Stimulated activated naive CD8-positive, alpha-beta T cell treated with anti-CD3 and anti-CD28 coated beads, Interleukin-15, amount 100 ng/mL, for 72 hours (primary cell): ENCODE results near the gene ERP27.

Source experiments
- ATAC-seq: fragments of 150-1000 bp; cut with Tn5 transposase; 2 replicates; pipeline ENCODE4 v1.10.0; 2021; ENCODE audit warnings: mild to moderate bottlenecking, moderate library complexity
- DNase-seq, 2 donors: peaks; one replicate each; pipeline ENCODE4 v3.0.0; 2021 to 2022
- H3K27ac Mint-ChIP-seq, 2 donors: one replicate each; pipeline ENCODE4 v1.8.0; 2022; ENCODE audit warnings: mild to moderate bottlenecking in 2 of 2, mixed read lengths in 2 of 2, moderate library complexity in 2 of 2
- H3K27me3 Mint-ChIP-seq: one replicate; pipeline ENCODE4 v1.8.0; 2022; ENCODE audit warnings: mixed read lengths
- H3K4me1 Mint-ChIP-seq: one replicate; pipeline ENCODE4 v1.8.0; 2022; ENCODE audit warnings: mild to moderate bottlenecking, mixed read lengths
- H3K4me3 Mint-ChIP-seq, 2 donors: one replicate each; pipeline ENCODE4 v1.8.0; 2022; ENCODE audit warnings: mild to moderate bottlenecking in 2 of 2, mixed read lengths in 2 of 2, moderate library complexity in 1 of 2
- H3K9me3 Mint-ChIP-seq, 2 donors: one replicate each; pipeline ENCODE4 v1.8.0; 2022; ENCODE audit warnings: mixed read lengths in 2 of 2

Gene ERP27

DNA sequence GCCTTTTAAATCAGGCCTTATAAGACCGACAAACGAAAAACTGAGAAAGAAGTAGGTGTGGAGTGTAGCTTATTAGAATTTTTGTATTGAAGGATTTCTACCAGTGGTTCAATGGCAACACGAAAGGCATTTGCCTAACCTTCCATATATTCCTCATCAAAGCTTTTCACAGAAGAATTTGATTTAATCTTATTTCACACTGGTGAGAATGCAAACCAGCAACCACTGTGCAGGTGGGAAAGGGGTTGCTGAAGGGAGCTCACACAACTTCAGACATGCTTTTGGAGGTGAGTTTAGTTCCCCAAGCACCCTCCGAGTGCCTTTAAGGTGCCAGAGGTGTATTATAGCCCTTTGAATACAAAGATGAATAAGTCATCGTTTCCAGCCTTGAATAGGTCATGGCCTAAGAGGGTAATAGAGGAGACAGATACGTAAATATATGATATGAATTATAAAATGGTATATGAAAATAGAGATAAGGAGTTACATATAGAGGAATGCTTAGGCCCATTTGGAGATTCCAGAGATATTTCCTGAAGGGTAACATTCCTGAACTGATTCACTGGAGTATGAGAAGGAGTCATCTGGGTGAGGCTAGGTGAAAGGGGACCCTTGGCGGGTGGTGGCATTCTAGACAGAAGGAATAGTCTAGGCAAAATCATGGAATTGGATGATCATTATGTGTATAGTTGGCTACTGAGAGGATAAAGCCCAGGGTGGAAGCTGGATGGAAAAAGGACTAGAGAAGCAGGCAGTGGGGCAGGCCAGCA lies 6.4 kb downstream of the ERP27 start:
- Mint-ChIP-seq H3K27ac (peak overlapping the region in 1 of 2 donors; percentile 23), H3K27me3 (no peaks in the 10 kb centered on the region)

GRCh38 chr12:14931359-14931758 lies 7.0 kb downstream of the ERP27 start:
- no peak for DNase-seq
- Mint-ChIP-seq H3K27ac (no peak overlapping the region), H3K4me3 (no peak overlapping the region), H3K4me1 (peaks cover 13% of the 10 kb centered on the region), H3K27me3 (no peaks in the 10 kb centered on the region), H3K9me3 (no peaks in the 10 kb centered on the region)
- ATAC-seq: no peak

More for the DNA sequence above, 6.4 kb downstream of the ERP27 start:
- Mint-ChIP-seq H3K4me3 (no peak overlapping the region), H3K4me1 (peaks cover 17% of the 10 kb centered on the region), H3K9me3 (no peaks in the 10 kb centered on the region)
- ATAC-seq (no peak), DNase-seq (no peak)

GRCh38 chr12:14930299-14930698 lies 8.0 kb downstream of the ERP27 start:
- no peak for DNase-seq
- Mint-ChIP-seq H3K4me1 (peaks cover 13% of the 10 kb centered on the region), H3K27ac (no peak overlapping the region), H3K4me3 (no peak overlapping the region), H3K9me3 (no peaks in the 10 kb centered on the region), H3K27me3 (no peaks in the 10 kb centered on the region)
- ATAC-seq: no peak

DNA sequence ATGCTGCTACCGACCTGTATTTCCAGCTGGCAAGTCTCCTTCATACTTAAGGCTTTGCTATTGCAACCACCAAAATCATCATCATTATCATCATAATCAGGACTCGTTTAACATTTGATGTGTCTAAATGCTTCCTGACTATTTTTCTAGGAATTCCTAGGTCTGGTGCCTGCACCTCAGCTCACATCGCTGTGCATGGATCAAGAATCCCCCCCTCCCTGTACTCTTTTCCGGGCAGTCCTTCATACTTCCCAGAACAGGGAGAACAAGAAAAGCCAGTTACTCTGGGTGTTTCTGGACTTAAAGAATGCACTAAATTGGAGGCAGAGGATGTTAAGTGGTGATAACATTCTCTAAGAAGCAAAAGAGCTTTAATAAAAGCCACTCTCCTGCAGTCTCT lies 9.4 kb downstream of the ERP27 start:
- Mint-ChIP-seq H3K27me3 (no peaks in the 10 kb centered on the region), H3K4me1 (peaks cover 11% of the 10 kb centered on the region), H3K27ac (peak overlapping the region; percentile 46 to 50), H3K4me3 (no peak overlapping the region), H3K9me3 (no peaks in the 10 kb centered on the region)
- DNase-seq (no peak), ATAC-seq (no peak)

DNA sequence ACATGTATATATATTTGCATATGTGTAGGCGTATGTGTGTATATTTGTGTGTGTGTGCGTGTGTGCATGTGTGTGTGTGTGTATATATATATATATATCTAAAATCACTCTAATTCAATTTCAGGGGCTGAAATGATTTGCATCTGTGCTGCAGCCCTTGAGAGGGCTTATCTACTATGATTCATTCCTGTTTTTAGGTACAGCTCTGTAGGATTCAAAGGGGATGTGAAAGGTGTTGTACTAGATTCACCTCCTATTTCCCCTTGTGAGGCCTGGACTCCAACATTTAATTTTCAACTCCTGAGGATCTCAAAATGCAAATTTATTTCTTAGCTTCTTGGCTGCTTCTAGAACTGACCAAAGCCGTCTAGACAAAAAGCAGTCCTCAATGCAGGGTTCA lies 11.1 kb downstream of the ERP27 start:
- Mint-ChIP-seq H3K9me3 (no peaks in the 10 kb centered on the region), H3K4me3 (no peak overlapping the region), H3K27me3 (no peaks in the 10 kb centered on the region), H3K27ac (no peak overlapping the region), H3K4me1 (no peaks in the 10 kb centered on the region)
- DNase-seq: no peak
- ATAC-seq: no peak

- no peaks in the 10 kb centered on the region for H3K27me3 Mint-ChIP-seq
- no peak overlapping the region for H3K27ac Mint-ChIP-seq
- no peak overlapping the region for H3K4me3 Mint-ChIP-seq
- ATAC-seq: no peak
- H3K4me1 Mint-ChIP-seq: peaks cover 20% of the 10 kb centered on the region
- H3K9me3 Mint-ChIP-seq: no peaks in the 10 kb centered on the region
- no peak for DNase-seq
Measured at GRCh38 chr12:14924541-14924940, 13.8 kb downstream of the ERP27 start.

- H3K9me3 Mint-ChIP-seq: no peaks in the 10 kb centered on the region
- H3K4me1 Mint-ChIP-seq: peaks cover 20% of the 10 kb centered on the region
- DNase-seq (no peak), ATAC-seq (no peak)
- H3K27ac Mint-ChIP-seq: no peak overlapping the region
- H3K4me3 Mint-ChIP-seq: no peak overlapping the region
- no peaks in the 10 kb centered on the region for H3K27me3 Mint-ChIP-seq
Measured at GRCh38 chr12:14923944-14924343, 14.4 kb downstream of the ERP27 start.

GRCh38 chr12:14921218-14921617 lies 17.1 kb downstream of the ERP27 start:
- DNase-seq: no peak
- H3K4me3 Mint-ChIP-seq: peak overlapping the region in 1 of 2 donors; percentile 6
- peaks cover 20% of the 10 kb centered on the region for H3K4me1 Mint-ChIP-seq
- H3K9me3 Mint-ChIP-seq: no peaks in the 10 kb centered on the region
- peak overlapping the region in 1 of 2 donors; percentile 81 for H3K27ac Mint-ChIP-seq
- no peaks in the 10 kb centered on the region for H3K27me3 Mint-ChIP-seq
- no peak for ATAC-seq

GRCh38 chr12:14920475-14921126 lies 17.7 kb downstream of the ERP27 start:
- peak overlapping the region in 1 of 2 donors; percentile 6 for H3K4me3 Mint-ChIP-seq
- peaks cover 20% of the 10 kb centered on the region for H3K4me1 Mint-ChIP-seq
- ATAC-seq (peak; percentile 89), DNase-seq (no peak)
- H3K27ac Mint-ChIP-seq: peak overlapping the region in 1 of 2 donors; percentile 81
- no peaks in the 10 kb centered on the region for H3K27me3 Mint-ChIP-seq
- no peaks in the 10 kb centered on the region for H3K9me3 Mint-ChIP-seq

DNA sequence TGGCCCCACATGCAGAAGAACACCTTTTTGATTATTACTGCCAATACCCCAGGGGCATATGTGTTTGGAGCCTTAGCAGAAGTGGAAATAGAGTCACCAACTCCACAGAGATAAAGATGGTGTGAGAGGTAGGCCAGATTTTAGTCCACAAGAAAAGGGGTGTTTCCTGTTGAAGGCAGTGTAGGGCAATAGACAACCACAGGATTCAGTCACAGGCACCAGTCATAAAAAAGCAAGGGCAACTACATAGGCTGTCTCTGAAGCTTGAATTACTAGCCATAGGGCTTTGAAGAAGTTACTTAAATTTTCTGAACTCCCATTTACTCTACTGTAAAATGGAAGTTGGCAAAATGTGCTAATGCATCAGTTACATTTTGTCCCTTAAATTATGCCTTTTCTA lies 18.9 kb downstream of the ERP27 start:
- Mint-ChIP-seq H3K4me1 (peaks cover 20% of the 10 kb centered on the region), H3K9me3 (no peaks in the 10 kb centered on the region), H3K4me3 (no peak overlapping the region), H3K27ac (no peak overlapping the region), H3K27me3 (no peaks in the 10 kb centered on the region)
- no peak for DNase-seq
- peak; percentile 66 for ATAC-seq

GRCh38 chr12:14915736-14916135 lies 22.6 kb downstream of the ERP27 start:
- Mint-ChIP-seq H3K4me3 (no peak overlapping the region), H3K27me3 (no peaks in the 10 kb centered on the region), H3K9me3 (no peaks in the 10 kb centered on the region), H3K4me1 (peaks cover 22% of the 10 kb centered on the region), H3K27ac (no peak overlapping the region)
- ATAC-seq (no peak), DNase-seq (no peak)

- H3K4me3 Mint-ChIP-seq: no peak overlapping the region
- H3K27me3 Mint-ChIP-seq: no peaks in the 10 kb centered on the region
- ATAC-seq (no peak), DNase-seq (no peak)
- peaks cover 22% of the 10 kb centered on the region for H3K4me1 Mint-ChIP-seq
- no peak overlapping the region for H3K27ac Mint-ChIP-seq
- peaks cover 0 to 3% of the 10 kb centered on the region in 2 donors for H3K9me3 Mint-ChIP-seq
Measured at GRCh38 chr12:14913381-14913781, 25.0 kb downstream of the ERP27 start.

DNA sequence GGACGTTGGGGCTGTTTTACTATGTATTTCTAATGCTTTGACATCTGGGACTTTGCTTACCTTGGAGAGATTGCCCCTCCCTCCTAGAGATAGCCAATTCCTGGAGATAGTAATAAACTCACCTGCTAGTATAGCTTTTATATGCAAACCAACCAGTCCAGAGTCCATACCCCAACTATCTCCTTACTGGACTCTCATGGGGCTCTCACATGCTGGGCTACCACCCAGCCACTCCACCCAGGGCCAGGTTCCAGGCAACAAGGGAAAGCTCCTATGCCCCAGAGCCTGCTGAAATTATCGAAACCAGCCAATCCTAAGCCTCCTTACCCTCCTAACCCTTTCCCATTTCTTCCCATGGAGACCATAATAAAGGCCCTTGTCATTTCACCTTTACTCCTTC lies 27.2 kb downstream of the ERP27 start:
- H3K27me3 Mint-ChIP-seq: no peaks in the 10 kb centered on the region
- H3K4me3 Mint-ChIP-seq: peak overlapping the region; percentile 18 to 73
- ATAC-seq: no peak
- DNase-seq: no peak
- H3K9me3 Mint-ChIP-seq: peaks cover 0 to 7% of the 10 kb centered on the region in 2 donors
- peak overlapping the region; percentile 5 to 94 for H3K27ac Mint-ChIP-seq
- peaks cover 30% of the 10 kb centered on the region for H3K4me1 Mint-ChIP-seq

- H3K27ac Mint-ChIP-seq: peak overlapping the region; percentile 89 to 94
Measured at GRCh38 chr12:14910090-14910915, 28.0 kb downstream of the ERP27 start.

GRCh38 chr12:14907953-14908352 lies 30.4 kb downstream of the ERP27 start:
- Mint-ChIP-seq H3K4me3 (no peak overlapping the region), H3K9me3 (peaks cover 0 to 7% of the 10 kb centered on the region in 2 donors), H3K27me3 (no peaks in the 10 kb centered on the region), H3K27ac (no peak overlapping the region), H3K4me1 (peaks cover 37% of the 10 kb centered on the region)
- DNase-seq (peak in 1 of 2 donors; percentile 41), ATAC-seq (peak; percentile 55)

More at GRCh38 chr12:14910090-14910915, 28.0 kb downstream of the ERP27 start:
- ATAC-seq: peak; percentile 89
- no peaks in the 10 kb centered on the region for H3K27me3 Mint-ChIP-seq
- peak; percentile 13 to 74 for DNase-seq
- H3K9me3 Mint-ChIP-seq: peaks cover 0 to 7% of the 10 kb centered on the region in 2 donors
- peak overlapping the region; percentile 49 to 73 for H3K4me3 Mint-ChIP-seq
- peaks cover 30% of the 10 kb centered on the region for H3K4me1 Mint-ChIP-seq
